ENCODE data around the gene NSG1. TPM values are rescaled to one million over a fixed set of nuclear protein-coding genes. Genes with fewer than 3 reads are reported as not detected.

Gene NSG1
- total RNA-seq, 1 experiment from 2014 or later, result not detected

DNA sequence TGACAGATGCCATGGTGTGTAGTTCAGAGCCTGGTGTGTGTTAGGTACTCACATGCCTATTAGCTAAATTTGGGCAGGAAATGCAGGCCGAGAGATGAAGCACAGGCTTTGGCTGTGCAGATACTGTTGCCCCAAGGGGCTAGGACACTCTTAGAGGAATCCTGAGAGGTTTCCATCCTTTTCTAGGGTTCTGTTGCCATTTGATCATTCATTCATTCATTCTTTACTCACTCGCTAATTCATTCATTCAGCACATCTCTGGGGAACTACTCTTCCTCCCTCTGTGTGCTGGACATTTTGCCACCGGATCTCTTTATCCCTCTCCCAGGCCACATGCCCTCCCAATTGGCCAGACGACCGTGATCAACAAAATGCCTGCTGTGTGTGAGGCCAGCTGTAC, 43.9 kb upstream of the NSG1 start:
- ChIA-PET POLR2A (no interaction called here), CTCF (interaction anchor here (0.6 kb wide), 1 partner anchor 40 kb away, joined by 4 read pairs; no protein-coding TSS in a partner anchor)
- no peak for ATAC-seq
- Histone ChIP-seq H3K27ac (ENCODE audit: low read length) (no peak overlapping the region), H3K9me3 (ENCODE audit: control insufficient read depth, insufficient read depth, low read depth, low read length) (no peaks in the 10 kb centered on the region), H3K4me1 (ENCODE audit: control insufficient read depth, insufficient read depth, low read length) (no peaks in the 10 kb centered on the region), H3K36me3 (ENCODE audit: control insufficient read depth, insufficient read depth, low read length) (no peaks in the 10 kb centered on the region), H3K27me3 (ENCODE audit: control insufficient read depth, insufficient read depth, low read length) (no peaks in the 10 kb centered on the region), H3K4me3 (ENCODE audit: low read depth in 2 of 2, low read length in 2 of 2) (no peak overlapping the region)
- intact Hi-C loops (cut with micrococcal nuclease; ENCODE audit: unreplicated experiment) (no loop called here), in situ Hi-C loops (cut with HindIII; ENCODE audit: low pct_unique_long_range_greater_than_20kb, low sequenced_read_pairs) (no loop called here)
- no peak for DNase-seq (ENCODE audit: low read depth, low spot score)
- no TSS peak for BruUV-seq (replicated peaks)
- TF ChIP-seq POLR2AphosphoS5 (IDR thresholded peaks at IDR 0.05; ENCODE audit: low read depth, low read length) (no peak), TCF7L2 (IDR thresholded peaks at IDR 0.05; ENCODE audit: low read depth, low read length) (no peak), SIN3A (IDR thresholded peaks at IDR 0.05; ENCODE audit: borderline replicate concordance, insufficient read depth, low read depth, low read length) (no peak)
- TF ChIP-seq, protein P1, sequence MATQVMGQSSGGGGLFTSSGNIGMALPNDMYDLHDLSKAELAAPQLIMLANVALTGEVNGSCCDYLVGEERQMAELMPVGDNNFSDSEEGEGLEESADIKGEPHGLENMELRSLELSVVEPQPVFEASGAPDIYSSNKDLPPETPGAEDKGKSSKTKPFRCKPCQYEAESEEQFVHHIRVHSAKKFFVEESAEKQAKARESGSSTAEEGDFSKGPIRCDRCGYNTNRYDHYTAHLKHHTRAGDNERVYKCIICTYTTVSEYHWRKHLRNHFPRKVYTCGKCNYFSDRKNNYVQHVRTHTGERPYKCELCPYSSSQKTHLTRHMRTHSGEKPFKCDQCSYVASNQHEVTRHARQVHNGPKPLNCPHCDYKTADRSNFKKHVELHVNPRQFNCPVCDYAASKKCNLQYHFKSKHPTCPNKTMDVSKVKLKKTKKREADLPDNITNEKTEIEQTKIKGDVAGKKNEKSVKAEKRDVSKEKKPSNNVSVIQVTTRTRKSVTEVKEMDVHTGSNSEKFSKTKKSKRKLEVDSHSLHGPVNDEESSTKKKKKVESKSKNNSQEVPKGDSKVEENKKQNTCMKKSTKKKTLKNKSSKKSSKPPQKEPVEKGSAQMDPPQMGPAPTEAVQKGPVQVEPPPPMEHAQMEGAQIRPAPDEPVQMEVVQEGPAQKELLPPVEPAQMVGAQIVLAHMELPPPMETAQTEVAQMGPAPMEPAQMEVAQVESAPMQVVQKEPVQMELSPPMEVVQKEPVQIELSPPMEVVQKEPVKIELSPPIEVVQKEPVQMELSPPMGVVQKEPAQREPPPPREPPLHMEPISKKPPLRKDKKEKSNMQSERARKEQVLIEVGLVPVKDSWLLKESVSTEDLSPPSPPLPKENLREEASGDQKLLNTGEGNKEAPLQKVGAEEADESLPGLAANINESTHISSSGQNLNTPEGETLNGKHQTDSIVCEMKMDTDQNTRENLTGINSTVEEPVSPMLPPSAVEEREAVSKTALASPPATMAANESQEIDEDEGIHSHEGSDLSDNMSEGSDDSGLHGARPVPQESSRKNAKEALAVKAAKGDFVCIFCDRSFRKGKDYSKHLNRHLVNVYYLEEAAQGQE (IDR thresholded peaks at IDR 0.05; ENCODE audit: insufficient read depth in 1 of 2, low read depth in 2 of 2, low read length in 1 of 2), result no peak
- TF ChIP-seq, protein P2, sequence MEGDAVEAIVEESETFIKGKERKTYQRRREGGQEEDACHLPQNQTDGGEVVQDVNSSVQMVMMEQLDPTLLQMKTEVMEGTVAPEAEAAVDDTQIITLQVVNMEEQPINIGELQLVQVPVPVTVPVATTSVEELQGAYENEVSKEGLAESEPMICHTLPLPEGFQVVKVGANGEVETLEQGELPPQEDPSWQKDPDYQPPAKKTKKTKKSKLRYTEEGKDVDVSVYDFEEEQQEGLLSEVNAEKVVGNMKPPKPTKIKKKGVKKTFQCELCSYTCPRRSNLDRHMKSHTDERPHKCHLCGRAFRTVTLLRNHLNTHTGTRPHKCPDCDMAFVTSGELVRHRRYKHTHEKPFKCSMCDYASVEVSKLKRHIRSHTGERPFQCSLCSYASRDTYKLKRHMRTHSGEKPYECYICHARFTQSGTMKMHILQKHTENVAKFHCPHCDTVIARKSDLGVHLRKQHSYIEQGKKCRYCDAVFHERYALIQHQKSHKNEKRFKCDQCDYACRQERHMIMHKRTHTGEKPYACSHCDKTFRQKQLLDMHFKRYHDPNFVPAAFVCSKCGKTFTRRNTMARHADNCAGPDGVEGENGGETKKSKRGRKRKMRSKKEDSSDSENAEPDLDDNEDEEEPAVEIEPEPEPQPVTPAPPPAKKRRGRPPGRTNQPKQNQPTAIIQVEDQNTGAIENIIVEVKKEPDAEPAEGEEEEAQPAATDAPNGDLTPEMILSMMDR (IDR thresholded peaks at IDR 0.05), result no peak

DNA sequence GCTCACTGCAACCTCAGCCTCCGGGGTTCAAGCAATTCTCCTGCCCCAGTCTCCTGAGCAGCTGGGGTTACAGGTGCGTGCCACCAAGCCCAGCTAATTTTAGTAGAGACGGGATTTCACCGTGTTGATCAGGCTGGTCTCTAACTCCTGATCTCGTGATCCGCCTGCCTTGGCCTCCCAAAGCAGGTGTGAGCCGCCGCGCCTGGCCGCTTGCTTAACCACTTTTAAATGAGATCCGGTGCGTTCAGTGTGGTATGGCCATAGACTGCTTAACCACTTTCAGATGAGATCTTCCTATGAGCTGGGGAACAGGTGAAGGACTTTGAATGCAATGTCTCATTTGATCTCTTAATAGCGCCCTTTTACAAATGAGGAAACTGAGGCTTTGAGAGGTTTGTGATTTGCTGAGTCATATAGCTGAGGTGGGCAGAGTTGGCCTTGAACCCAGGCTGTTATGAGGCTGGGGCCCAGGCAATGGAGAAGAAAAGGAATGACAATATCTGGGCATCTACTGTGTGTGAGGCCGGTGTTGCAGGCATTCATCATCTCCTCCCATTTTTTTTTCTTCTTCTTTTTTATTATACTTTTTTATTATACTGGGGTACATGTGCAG, 41.9 kb upstream of the NSG1 start:
- intact Hi-C loops (cut with micrococcal nuclease; ENCODE audit: unreplicated experiment) (no loop called here), in situ Hi-C loops (cut with HindIII; ENCODE audit: low pct_unique_long_range_greater_than_20kb, low sequenced_read_pairs) (no loop called here)
- TF ChIP-seq, protein P2 (IDR thresholded peaks at IDR 0.05), result no peak
- no peak for TF ChIP-seq TCF7L2 (IDR thresholded peaks at IDR 0.05; ENCODE audit: low read depth, low read length)
- no TSS peak for BruUV-seq (replicated peaks)
- no peak overlapping the region for H3K27ac ChIP-seq (ENCODE audit: low read length)
- no peaks in the 10 kb centered on the region for H3K9me3 ChIP-seq (ENCODE audit: control insufficient read depth, insufficient read depth, low read depth, low read length)
- no peaks in the 10 kb centered on the region; the same call in 1 of the 2 replicates for H3K27me3 ChIP-seq (ENCODE audit: control insufficient read depth, insufficient read depth, low read length)
- H3K36me3 ChIP-seq (ENCODE audit: control insufficient read depth, insufficient read depth, low read length), result no peaks in the 10 kb centered on the region
- ChIA-PET POLR2A (no interaction called here), CTCF (interaction anchor here (0.6 kb wide), 1 partner anchor 31 kb away, joined by 20 read pairs; no protein-coding TSS in a partner anchor)
- DNase-seq (ENCODE audit: low read depth, low spot score) (no peak), ATAC-seq (no peak)
- H3K4me3 ChIP-seq (ENCODE audit: low read depth in 2 of 2, low read length in 2 of 2), result no peak overlapping the region
- no peaks in the 10 kb centered on the region for H3K4me1 ChIP-seq (ENCODE audit: control insufficient read depth, insufficient read depth, low read length)
